Lower lobe of right lung (tissue), 2 donors: ENCODE data around the gene BCAT1. TPM values are rescaled to one million over a fixed set of nuclear protein-coding genes. Genes with fewer than 3 reads are reported as not detected.
A peak's percentile ranks its signal among the peaks of the same experiment; 100 is the strongest.

Experiments
- ATAC-seq, 2 donors: fragments of 200-7000 bp; cut with Tn5 transposase; one replicate each; pipeline ENCODE4 v1.9.1; 2020 to 2022; ENCODE audit warnings: mild to moderate bottlenecking in 2 of 2, moderate library complexity in 2 of 2
- DNase-seq: peaks from one replicate; pipeline ENCODE4 v3.0.0-alpha.2; 2020
- H3K27ac ChIP-seq: fragments of 200-600 bp; one replicate; pipeline ENCODE4 v1.8.0; 2022
- H3K27me3 ChIP-seq: fragments of 200-600 bp; one replicate; pipeline ENCODE4 v1.8.0; 2022; ENCODE audit warnings: low read depth
- H3K36me3 ChIP-seq: fragments of 200-600 bp; one replicate; pipeline ENCODE4 v1.8.0; 2022; ENCODE audit warnings: mild to moderate bottlenecking
- H3K4me1 ChIP-seq: fragments of 200-600 bp; one replicate; pipeline ENCODE4 v1.8.0; 2022
- H3K4me3 ChIP-seq: fragments of 200-600 bp; one replicate; pipeline ENCODE4 v1.8.0; 2022; ENCODE audit warnings: mild to moderate bottlenecking
- H3K9me3 ChIP-seq: fragments of 200-600 bp; one replicate; pipeline ENCODE4 v1.8.0; 2022
- intact Hi-C: fragments of 100-400 bp; cut with DNase I; formaldehyde crosslinking; loops from one replicate; pipeline ENCODE4 v1.11.0; 2022
- total RNA-seq: library from RNA; stranded (reverse); fragmentation: NEBNext Ultra II Directional; extraction: Animal tissue kit (Norgen Biotek cat#: 25700); gene quantifications from one replicate; pipeline ENCODE4 v1.2.1, GENCODE V29; 2021
- TF ChIP-seq, protein P1 (sequence below): fragments of 200-600 bp; IDR thresholded peaks from one replicate; pipeline ENCODE4 v1.8.0; 2022; ENCODE audit warnings: antibody characterized with exemption, mild to moderate bottlenecking
- donor health status: DM: no; HTN: yes; CAD: no; lungs with severe emphysema.

BCAT1 gene
- total RNA-seq, 1 donor from 2014 or later, result 50.6 TPM

DNA sequence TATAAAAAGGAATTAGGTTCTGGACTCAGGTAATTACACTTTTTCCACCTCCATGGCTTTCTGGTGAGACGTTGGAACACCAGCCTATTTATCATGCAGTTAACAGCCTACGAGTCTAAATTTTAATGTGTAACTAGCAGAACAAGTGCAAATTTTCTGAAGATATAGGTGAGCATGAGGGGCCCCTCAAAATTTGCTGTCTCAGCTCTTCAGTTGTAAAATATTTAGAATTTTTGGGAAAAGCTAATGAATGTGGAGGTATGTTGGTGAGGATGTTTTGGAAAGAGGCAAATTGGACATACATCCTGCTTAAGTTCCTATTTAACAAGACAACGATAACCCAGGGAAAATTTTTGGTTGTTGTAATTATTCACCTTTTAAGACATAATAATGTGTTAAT, 25.3 kb upstream of the BCAT1 start:
- intact Hi-C loops, result no loop called here
- Histone ChIP-seq H3K9me3 (no peaks in the 10 kb centered on the region), H3K27ac (no peak overlapping the region), H3K4me1 (no peaks in the 10 kb centered on the region), H3K36me3 (no peaks in the 10 kb centered on the region), H3K4me3 (no peak overlapping the region), H3K27me3 (no peaks in the 10 kb centered on the region)
- DNase-seq, result no peak
- ATAC-seq, result no peak
- TF ChIP-seq, protein P1, sequence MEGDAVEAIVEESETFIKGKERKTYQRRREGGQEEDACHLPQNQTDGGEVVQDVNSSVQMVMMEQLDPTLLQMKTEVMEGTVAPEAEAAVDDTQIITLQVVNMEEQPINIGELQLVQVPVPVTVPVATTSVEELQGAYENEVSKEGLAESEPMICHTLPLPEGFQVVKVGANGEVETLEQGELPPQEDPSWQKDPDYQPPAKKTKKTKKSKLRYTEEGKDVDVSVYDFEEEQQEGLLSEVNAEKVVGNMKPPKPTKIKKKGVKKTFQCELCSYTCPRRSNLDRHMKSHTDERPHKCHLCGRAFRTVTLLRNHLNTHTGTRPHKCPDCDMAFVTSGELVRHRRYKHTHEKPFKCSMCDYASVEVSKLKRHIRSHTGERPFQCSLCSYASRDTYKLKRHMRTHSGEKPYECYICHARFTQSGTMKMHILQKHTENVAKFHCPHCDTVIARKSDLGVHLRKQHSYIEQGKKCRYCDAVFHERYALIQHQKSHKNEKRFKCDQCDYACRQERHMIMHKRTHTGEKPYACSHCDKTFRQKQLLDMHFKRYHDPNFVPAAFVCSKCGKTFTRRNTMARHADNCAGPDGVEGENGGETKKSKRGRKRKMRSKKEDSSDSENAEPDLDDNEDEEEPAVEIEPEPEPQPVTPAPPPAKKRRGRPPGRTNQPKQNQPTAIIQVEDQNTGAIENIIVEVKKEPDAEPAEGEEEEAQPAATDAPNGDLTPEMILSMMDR, result no peak

DNA sequence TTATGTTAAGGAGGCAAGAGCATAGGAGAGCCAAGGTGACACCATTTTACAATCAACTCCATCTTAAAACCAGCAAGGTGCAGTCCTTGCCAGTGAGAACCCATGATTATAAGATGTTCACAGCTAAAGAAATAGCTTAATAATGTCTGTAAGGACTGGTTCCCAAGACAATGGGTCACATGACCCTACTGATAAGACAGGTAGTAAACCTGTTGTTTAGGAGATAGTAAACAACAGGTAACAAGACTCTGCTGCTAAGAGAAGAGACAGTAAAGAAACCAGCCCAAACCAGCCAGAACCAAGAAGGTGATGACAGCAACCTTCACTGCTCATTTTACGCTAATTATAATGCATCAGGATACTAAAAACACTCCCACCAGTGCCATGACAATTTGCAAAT, 23.2 kb upstream of the BCAT1 start:
- ATAC-seq, result no peak
- DNase-seq, result no peak
- Histone ChIP-seq H3K27me3 (no peaks in the 10 kb centered on the region), H3K36me3 (no peaks in the 10 kb centered on the region), H3K4me3 (no peak overlapping the region), H3K9me3 (no peaks in the 10 kb centered on the region), H3K27ac (no peak overlapping the region), H3K4me1 (no peaks in the 10 kb centered on the region)
- TF ChIP-seq, protein P1, result no peak
- intact Hi-C loops, result no loop called here

DNA sequence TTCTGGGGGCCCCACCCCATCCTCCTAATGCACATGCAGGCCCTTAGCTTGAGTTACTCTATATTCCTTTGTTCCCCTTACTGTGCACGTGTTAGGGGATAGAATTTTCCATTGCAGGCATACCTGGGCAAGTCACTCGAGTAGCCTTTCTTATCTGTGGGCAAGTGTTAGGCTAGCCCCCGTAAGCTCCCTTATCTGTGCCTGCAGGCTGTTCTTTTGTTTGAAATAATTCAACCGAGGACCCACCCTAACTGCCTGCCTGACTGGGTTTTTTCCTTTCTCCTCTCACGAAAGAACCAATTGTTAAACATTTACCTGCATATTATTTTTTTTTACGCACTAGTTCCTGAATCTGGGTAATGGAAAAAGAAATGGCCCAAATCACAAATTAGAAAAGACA, 21.3 kb upstream of the BCAT1 start:
- no peak for ATAC-seq
- no peaks in the 10 kb centered on the region for H3K4me1 ChIP-seq

DNA sequence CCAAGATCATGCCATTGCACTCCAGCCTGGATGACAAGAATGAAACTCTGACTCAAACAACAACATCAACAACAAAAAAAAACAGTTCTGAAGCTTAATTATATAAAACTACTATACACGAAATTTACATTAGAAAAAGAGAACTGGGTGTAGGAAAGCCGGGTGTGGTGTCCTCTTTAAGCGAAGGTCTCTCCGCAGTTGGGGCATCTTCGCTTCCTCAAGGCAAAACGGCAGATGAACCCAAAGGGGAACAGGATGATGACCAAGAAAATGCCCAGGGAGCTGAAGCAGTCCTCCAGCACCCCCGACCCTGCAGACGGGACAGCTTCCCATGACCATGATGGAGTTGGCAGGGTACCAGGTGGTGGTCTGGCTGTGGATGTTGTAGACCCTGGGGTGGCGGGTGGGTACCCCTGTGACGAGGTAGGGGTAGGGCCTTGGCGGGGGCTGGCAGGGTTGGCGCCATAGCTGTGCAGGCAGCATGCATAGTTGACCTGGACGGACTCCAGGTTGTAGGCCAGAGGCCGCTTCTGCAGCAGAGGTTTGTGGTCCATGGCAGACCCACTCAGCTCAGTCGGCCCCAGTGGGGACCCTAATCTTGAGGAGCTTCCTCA, 18.2 kb upstream of the BCAT1 start:
- no peak overlapping the region for H3K4me3 ChIP-seq
- no peaks in the 10 kb centered on the region for H3K27me3 ChIP-seq
- TF ChIP-seq, protein P1, result no peak
- DNase-seq, result no peak
- H3K4me1 ChIP-seq, result no peaks in the 10 kb centered on the region
- H3K9me3 ChIP-seq, result peaks cover 13% of the 10 kb centered on the region
- peak in 1 of 2 donors; percentile 38 for ATAC-seq
- no peaks in the 10 kb centered on the region for H3K36me3 ChIP-seq
- H3K27ac ChIP-seq, result no peak overlapping the region
- intact Hi-C loops, result no loop called here

More for the DNA sequence above, 21.3 kb upstream of the BCAT1 start:
- no peaks in the 10 kb centered on the region for H3K36me3 ChIP-seq
- H3K4me3 ChIP-seq, result no peak overlapping the region
- H3K27me3 ChIP-seq, result no peaks in the 10 kb centered on the region
- H3K9me3 ChIP-seq, result no peaks in the 10 kb centered on the region
- intact Hi-C loops, result no loop called here
- no peak overlapping the region for H3K27ac ChIP-seq
- no peak for DNase-seq
- TF ChIP-seq, protein P1, result no peak

DNA sequence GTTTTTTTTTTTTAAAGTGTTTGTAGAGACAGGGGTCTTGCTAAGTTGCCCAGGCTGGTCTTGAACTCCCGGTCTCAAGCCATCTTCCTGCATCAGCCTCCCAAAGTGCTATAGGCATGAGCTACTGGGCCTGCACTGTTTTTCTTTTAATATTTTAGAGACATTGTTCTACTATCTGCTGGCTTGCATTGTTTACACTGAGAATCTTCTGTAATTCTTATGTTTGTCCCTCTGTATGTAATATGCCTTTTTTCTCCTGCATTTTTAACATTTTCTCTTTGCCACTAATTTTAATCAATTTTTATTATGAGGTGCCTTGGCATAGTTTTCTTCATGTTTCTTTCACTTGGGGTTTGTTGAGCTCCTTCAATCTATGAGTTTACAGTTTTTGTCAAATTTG, 15.4 kb upstream of the BCAT1 start:
- intact Hi-C loops, result no loop called here
- TF ChIP-seq, protein P1, result no peak

More for the DNA sequence above, 15.4 kb upstream of the BCAT1 start:
- H3K4me3 ChIP-seq, result no peak overlapping the region
- H3K9me3 ChIP-seq, result peaks cover 13% of the 10 kb centered on the region
- no peak for ATAC-seq
- H3K4me1 ChIP-seq, result no peaks in the 10 kb centered on the region
- no peaks in the 10 kb centered on the region for H3K27me3 ChIP-seq
- no peaks in the 10 kb centered on the region for H3K36me3 ChIP-seq
- no peak for DNase-seq
- H3K27ac ChIP-seq, result no peak overlapping the region
